Natural killer cell (primary cell): Measurements from ENCODE around the gene ZNF200. TPM values are rescaled to one million over a fixed set of nuclear protein-coding genes. Genes with fewer than 3 reads are reported as not detected.

Source experiments
- ATAC-seq, 3 donors: fragments of 150-1000 bp in 2 of 3; fragments of 200-7000 bp in 1 of 3; cut with Tn5 transposase; 1 replicate in 1 of 3; 2 replicates in 2 of 3; pipeline ENCODE4 v1.10.0; 2021; ENCODE audit warnings: mild to moderate bottlenecking in 2 of 3, moderate library complexity in 2 of 3
- DNase-seq, 2 donors: peaks; one replicate each; pipeline versions ENCODE4 v3.0.0 to v3.0.0-alpha.2; 2013 to 2021; ENCODE audit warnings: mixed read lengths in 1 of 2
- H3K27ac ChIP-seq: one replicate; pipeline ENCODE4 v1.5.1; 2013; ENCODE audit warnings: mild to moderate bottlenecking, low read length
- H3K27me3 ChIP-seq: one replicate; pipeline ENCODE4 v1.6.1; 2013; ENCODE audit warnings: low read length; ENCODE audit not compliant: control insufficient read depth, insufficient read depth
- H3K36me3 ChIP-seq: one replicate; pipeline ENCODE4 v1.6.1; 2013; ENCODE audit warnings: low read length; ENCODE audit not compliant: control insufficient read depth, insufficient read depth
- H3K4me1 ChIP-seq: one replicate; pipeline ENCODE4 v1.6.1; 2013; ENCODE audit warnings: low read length; ENCODE audit not compliant: control insufficient read depth, insufficient read depth
- H3K4me3 ChIP-seq: one replicate; pipeline ENCODE4 v1.5.1; 2013; ENCODE audit warnings: low read length
- H3K9me3 ChIP-seq: one replicate; pipeline ENCODE4 v1.6.1; 2013; ENCODE audit warnings: low read length; ENCODE audit not compliant: control insufficient read depth, insufficient read depth
- H3K27ac Mint-ChIP-seq, 2 donors: one replicate each; pipeline ENCODE4 v1.8.0; 2022; ENCODE audit warnings: mild to moderate bottlenecking in 2 of 2, mixed read lengths in 2 of 2, moderate library complexity in 1 of 2
- H3K27me3 Mint-ChIP-seq, 2 donors: one replicate each; pipeline ENCODE4 v1.8.0; 2022; ENCODE audit warnings: low read depth in 2 of 2, mixed read lengths in 2 of 2
- H3K36me3 Mint-ChIP-seq: one replicate; pipeline ENCODE4 v1.8.0; 2022; ENCODE audit warnings: mixed read lengths
- H3K4me1 Mint-ChIP-seq, 2 donors: one replicate each; pipeline ENCODE4 v1.8.0; 2022; ENCODE audit warnings: mixed read lengths in 2 of 2
- H3K4me3 Mint-ChIP-seq: one replicate; pipeline ENCODE4 v1.8.0; 2022; ENCODE audit warnings: mild to moderate bottlenecking, moderate library complexity, mixed read lengths
- H3K9me3 Mint-ChIP-seq, 2 donors: one replicate each; pipeline ENCODE4 v1.8.0; 2022; ENCODE audit warnings: mixed read lengths in 2 of 2
- CTCF ChIP-seq: fragments of 200-600 bp; IDR thresholded peaks from one replicate; pipeline ENCODE4 v1.8.0; 2022; ENCODE audit warnings: antibody characterized with exemption
- WGBS: methylation state at CpG from one replicate; pipeline ENCODE4 v1.1.7; 2013; ENCODE audit warnings: missing lambda C conversion rate; ENCODE audit not compliant: insufficient coverage; 5-methylcytosine and 5-hydroxymethylcytosine counted together
- intact Hi-C: fragments of 100-400 bp; cut with micrococcal nuclease; formaldehyde crosslinking; loops from one replicate; pipeline ENCODE4 v1.14.2; 2022
- total RNA-seq, 4 donors: library from RNA; stranded (reverse); fragments of 120-200 nt in 1 of 4; gene quantifications; one replicate each; pipeline versions ENCODE4 v1.2.3 to v1.2.4, GENCODE V29; 2013 to 2022

Gene ZNF200
- total RNA-seq, 3 donors from 2014 or later (not counting 1 experiment from before 2014, with no cell fraction given), result 5.3 to 10.9 (median 5.6) TPM

- DNase-seq (peak in 1 of 2 donors; percentile 68), ATAC-seq (peak in 1 of 3 donors; percentile 49)
- Mint-ChIP-seq H3K4me1 (peaks cover 49 to 51% of the 10 kb centered on the region in 2 donors), H3K9me3 (no peaks in the 10 kb centered on the region), H3K27ac (peak within 1 kb of the TSS; percentile 59 to 81), H3K27me3 (peaks cover 56 to 66% of the 10 kb centered on the region in 2 donors), H3K36me3 (peaks cover 8% of the 10 kb centered on the region), H3K4me3 (peak within 1 kb of the TSS; percentile 81)
- Histone ChIP-seq H3K36me3 (no peaks in the 10 kb centered on the region), H3K4me3 (no peak within 1 kb of the TSS), H3K27me3 (peaks cover 68% of the 10 kb centered on the region), H3K27ac (no peak within 1 kb of the TSS), H3K4me1 (peaks cover 48% of the 10 kb centered on the region), H3K9me3 (peaks cover 4% of the 10 kb centered on the region)
- TF ChIP-seq CTCF, result no peak
- intact Hi-C loops, result loop anchor here (10.0 kb wide), 1 partner anchor 277 kb away; no protein-coding TSS in a partner anchor
- 3% methylated on average over 41 of the region's 51 CpGs for WGBS
These were observed 46.9 kb downstream of the ZNF200 start, which contains the start of gene OR1F1 for GRCh38 chr16:3187798-3188674. OR1F1 (plus strand) TSS chr16:3188204.

GRCh38 chr16:3186946-3187690 lies 47.8 kb downstream of the ZNF200 start:
- Histone ChIP-seq H3K4me1 (peaks cover 56% of the 10 kb centered on the region), H3K9me3 (peaks cover 4% of the 10 kb centered on the region), H3K36me3 (no peaks in the 10 kb centered on the region), H3K27ac (no peak overlapping the region), H3K4me3 (no peak overlapping the region), H3K27me3 (peaks cover 68% of the 10 kb centered on the region)
- intact Hi-C loops, result loop anchor here (10.0 kb wide), 1 partner anchor 278 kb away; no protein-coding TSS in a partner anchor
- H3K9me3 Mint-ChIP-seq, result no peaks in the 10 kb centered on the region
- H3K36me3 Mint-ChIP-seq, result peaks cover 8% of the 10 kb centered on the region
- ATAC-seq (no peak), DNase-seq (no peak)
- WGBS, result 85% methylated on average over 23 of the region's 23 CpGs
- H3K27me3 Mint-ChIP-seq, result peaks cover 58 to 75% of the 10 kb centered on the region in 2 donors
- peaks cover 57 to 58% of the 10 kb centered on the region in 2 donors for H3K4me1 Mint-ChIP-seq
- TF ChIP-seq CTCF, result no peak
- H3K4me3 Mint-ChIP-seq, result peak overlapping the region; percentile 81
- peak overlapping the region in 1 of 2 donors; percentile 81 for H3K27ac Mint-ChIP-seq

- peaks cover 65 to 72% of the 10 kb centered on the region in 2 donors for H3K27me3 Mint-ChIP-seq
- no peak for ATAC-seq
These were observed 51.4 kb downstream of the ZNF200 start for GRCh38 chr16:3183445-3184139.

More at GRCh38 chr16:3183445-3184139, 51.4 kb downstream of the ZNF200 start:
- peaks cover 4% of the 10 kb centered on the region for H3K9me3 ChIP-seq
- DNase-seq, result no peak
- H3K27ac Mint-ChIP-seq, result peak overlapping the region; percentile 78 to 82
- no peaks in the 10 kb centered on the region for H3K9me3 Mint-ChIP-seq
- intact Hi-C loops, result loop anchor here (2.0 to 10.0 kb wide), 2 partner anchors 281 to 317 kb away; partner anchors contain the start of gene CLUAP1
- no peak for TF ChIP-seq CTCF
- H3K4me1 ChIP-seq, result peaks cover 31% of the 10 kb centered on the region
- H3K36me3 ChIP-seq, result no peaks in the 10 kb centered on the region
- peaks cover 33 to 35% of the 10 kb centered on the region in 2 donors for H3K4me1 Mint-ChIP-seq
- no peak overlapping the region for H3K27ac ChIP-seq
- 8% methylated on average over 39 of the region's 42 CpGs for WGBS
- peaks cover 43% of the 10 kb centered on the region for H3K27me3 ChIP-seq
- peak overlapping the region; percentile 32 for H3K4me3 ChIP-seq
- peak overlapping the region; percentile 82 for H3K4me3 Mint-ChIP-seq
- H3K36me3 Mint-ChIP-seq, result peaks cover 8% of the 10 kb centered on the region
